Activated CD4-positive, alpha-beta memory T cell treated with anti-CD3 and anti-CD28 coated beads, Interleukin-2, amount 10 ng/mL, durations not matched to agents 7 days and 5 days (primary cell): ENCODE results near the gene EXOC6B. TPM values are rescaled to one million over a fixed set of nuclear protein-coding genes. Genes with fewer than 3 reads are reported as not detected.
"Not testable (repeated sequence)": the region's sequence is repeated elsewhere in the genome, so short reads cannot be mapped to it uniquely, and the experiment has no call there.

Source experiments
- CTCF ChIA-PET: fragments of 350-600 bp; sonication (Branson Sonifier 250); formaldehyde crosslinking; loops from one replicate; lab custom pipeline; 2021; ENCODE audit warnings: antibody characterized with exemption, inconsistent platforms; lab: Charles Lee
- POLR2A ChIA-PET: fragments of 350-600 bp; sonication (Branson Sonifier 250); formaldehyde crosslinking; loops from one replicate; lab custom pipeline; 2021; ENCODE audit warnings: antibody characterized with exemption; lab: Charles Lee
- DNase-seq: peaks from one replicate; pipeline ENCODE4 v3.0.0-alpha.2; 2020
- H3K27ac Mint-ChIP-seq: one replicate; pipeline ENCODE4 v1.8.0; 2021; ENCODE audit warnings: mild to moderate bottlenecking, mixed read lengths
- H3K27me3 Mint-ChIP-seq: one replicate; pipeline ENCODE4 v1.8.0; 2021; ENCODE audit warnings: mixed read lengths
- H3K36me3 Mint-ChIP-seq: one replicate; pipeline ENCODE4 v1.8.0; 2021; ENCODE audit warnings: low read depth, mixed read lengths
- H3K4me1 Mint-ChIP-seq: one replicate; pipeline ENCODE4 v1.8.0; 2021; ENCODE audit warnings: mixed read lengths
- H3K4me3 Mint-ChIP-seq: one replicate; pipeline ENCODE4 v1.8.0; 2021; ENCODE audit warnings: mild to moderate bottlenecking, mixed read lengths
- H3K9me3 Mint-ChIP-seq: one replicate; pipeline ENCODE4 v1.8.0; 2021; ENCODE audit warnings: mixed read lengths
- total RNA-seq, 2 experiments: library from RNA; stranded (reverse); gene quantifications; one replicate each; pipeline ENCODE4 v1.2.3, GENCODE V29; 2021

EXOC6B gene
- total RNA-seq, 2 experiments from 2014 or later: 18.7 to 24.2 TPM

GRCh38 chr2:72678024-72678423 lies 147.8 kb downstream of the EXOC6B start:
- Mint-ChIP-seq H3K9me3 (no peaks in the 10 kb centered on the region), H3K27ac (no peak overlapping the region), H3K4me3 (no peak overlapping the region), H3K4me1 (no peaks in the 10 kb centered on the region), H3K27me3 (no peaks in the 10 kb centered on the region), H3K36me3 (no peaks in the 10 kb centered on the region)
- DNase-seq: no peak
- ChIA-PET CTCF (no interaction called here), POLR2A (no interaction called here)

GRCh38 chr2:72676341-72677025 lies 149.3 kb downstream of the EXOC6B start:
- POLR2A ChIA-PET: no interaction called here
- CTCF ChIA-PET: no interaction called here
- Mint-ChIP-seq H3K4me1 (no peaks in the 10 kb centered on the region), H3K27ac (no peak overlapping the region), H3K9me3 (no peaks in the 10 kb centered on the region), H3K36me3 (no peaks in the 10 kb centered on the region), H3K4me3 (no peak overlapping the region), H3K27me3 (no peaks in the 10 kb centered on the region)
- DNase-seq: no peak

- H3K9me3 Mint-ChIP-seq: no peaks in the 10 kb centered on the region
- CTCF ChIA-PET: no interaction called here
- no peaks in the 10 kb centered on the region for H3K27me3 Mint-ChIP-seq
- POLR2A ChIA-PET: no interaction called here
- no peaks in the 10 kb centered on the region for H3K4me1 Mint-ChIP-seq
- no peak overlapping the region for H3K27ac Mint-ChIP-seq
- H3K36me3 Mint-ChIP-seq: no peaks in the 10 kb centered on the region
- H3K4me3 Mint-ChIP-seq: no peak overlapping the region
- no peak for DNase-seq
Observed at GRCh38 chr2:72674982-72675915, 150.6 kb downstream of the EXOC6B start.

GRCh38 chr2:72673279-72673678 lies 152.6 kb downstream of the EXOC6B start:
- Mint-ChIP-seq H3K36me3 (no peaks in the 10 kb centered on the region), H3K27ac (no peak overlapping the region), H3K27me3 (no peaks in the 10 kb centered on the region), H3K4me3 (no peak overlapping the region), H3K9me3 (no peaks in the 10 kb centered on the region), H3K4me1 (no peaks in the 10 kb centered on the region)
- CTCF ChIA-PET: no interaction called here
- POLR2A ChIA-PET: no interaction called here
- DNase-seq: no peak

- H3K9me3 Mint-ChIP-seq: peaks cover 19% of the 10 kb centered on the region
- no peaks in the 10 kb centered on the region for H3K4me1 Mint-ChIP-seq
- peaks cover 5% of the 10 kb centered on the region for H3K36me3 Mint-ChIP-seq
- POLR2A ChIA-PET: no interaction called here
- CTCF ChIA-PET: no interaction called here
- H3K4me3 Mint-ChIP-seq: no peak overlapping the region
- no peaks in the 10 kb centered on the region for H3K27me3 Mint-ChIP-seq
- DNase-seq: no peak
- H3K27ac Mint-ChIP-seq: no peak overlapping the region
Observed at GRCh38 chr2:72669121-72669520, 156.7 kb downstream of the EXOC6B start.

- no peaks in the 10 kb centered on the region for H3K27me3 Mint-ChIP-seq
- no peak overlapping the region for H3K4me3 Mint-ChIP-seq
- POLR2A ChIA-PET: no interaction called here
- no peak for DNase-seq
- peaks cover 19% of the 10 kb centered on the region for H3K9me3 Mint-ChIP-seq
- H3K27ac Mint-ChIP-seq: no peak overlapping the region
- H3K36me3 Mint-ChIP-seq: peaks cover 5% of the 10 kb centered on the region
- no peaks in the 10 kb centered on the region for H3K4me1 Mint-ChIP-seq
- CTCF ChIA-PET: no interaction called here
Observed at GRCh38 chr2:72668647-72669046, 157.2 kb downstream of the EXOC6B start.

- ChIA-PET CTCF (no interaction called here), POLR2A (no interaction called here)
- no peak for DNase-seq
- H3K27me3 Mint-ChIP-seq: no peaks in the 10 kb centered on the region
- no peak overlapping the region for H3K27ac Mint-ChIP-seq
- H3K9me3 Mint-ChIP-seq: peaks cover 19% of the 10 kb centered on the region
- peaks cover 5% of the 10 kb centered on the region for H3K36me3 Mint-ChIP-seq
- no peaks in the 10 kb centered on the region for H3K4me1 Mint-ChIP-seq
- no peak overlapping the region for H3K4me3 Mint-ChIP-seq
Observed at GRCh38 chr2:72665448-72665847, 160.4 kb downstream of the EXOC6B start.

GRCh38 chr2:72661985-72662384 lies 163.8 kb downstream of the EXOC6B start:
- Mint-ChIP-seq H3K9me3 (peaks cover 9% of the 10 kb centered on the region), H3K4me3 (no peak overlapping the region), H3K4me1 (no peaks in the 10 kb centered on the region), H3K27me3 (no peaks in the 10 kb centered on the region), H3K27ac (no peak overlapping the region), H3K36me3 (no peaks in the 10 kb centered on the region)
- ChIA-PET CTCF (no interaction called here), POLR2A (no interaction called here)
- DNase-seq: no peak

GRCh38 chr2:72649810-72650209 lies 176.0 kb downstream of the EXOC6B start:
- no peak overlapping the region for H3K27ac Mint-ChIP-seq
- H3K27me3 Mint-ChIP-seq: no peaks in the 10 kb centered on the region
- ChIA-PET POLR2A (no interaction called here), CTCF (no interaction called here)
- no peak for DNase-seq
- no peaks in the 10 kb centered on the region for H3K36me3 Mint-ChIP-seq
- H3K9me3 Mint-ChIP-seq: peaks cover 16% of the 10 kb centered on the region
- no peak overlapping the region for H3K4me3 Mint-ChIP-seq
- no peaks in the 10 kb centered on the region for H3K4me1 Mint-ChIP-seq

GRCh38 chr2:72641221-72641620 lies 184.6 kb downstream of the EXOC6B start:
- H3K4me1 Mint-ChIP-seq, DNase-seq, POLR2A ChIA-PET, H3K36me3 Mint-ChIP-seq, H3K4me3 Mint-ChIP-seq, H3K27me3 Mint-ChIP-seq, CTCF ChIA-PET, H3K27ac Mint-ChIP-seq: not testable (repeated sequence)
- H3K9me3 Mint-ChIP-seq: peaks cover 22% of the 10 kb centered on the region

- no peak overlapping the region for H3K4me3 Mint-ChIP-seq
- ChIA-PET POLR2A (no interaction called here), CTCF (no interaction called here)
- H3K27ac Mint-ChIP-seq: no peak overlapping the region
- no peak for DNase-seq
- no peaks in the 10 kb centered on the region for H3K27me3 Mint-ChIP-seq
- H3K36me3 Mint-ChIP-seq: no peaks in the 10 kb centered on the region
- H3K4me1 Mint-ChIP-seq: no peaks in the 10 kb centered on the region
- peaks cover 5% of the 10 kb centered on the region for H3K9me3 Mint-ChIP-seq
Observed at GRCh38 chr2:72638600-72639211, 187.1 kb downstream of the EXOC6B start.

- Mint-ChIP-seq H3K4me1 (no peaks in the 10 kb centered on the region), H3K27me3 (no peaks in the 10 kb centered on the region), H3K36me3 (no peaks in the 10 kb centered on the region), H3K4me3 (no peak overlapping the region), H3K9me3 (peaks cover 3% of the 10 kb centered on the region), H3K27ac (no peak overlapping the region)
- no peak for DNase-seq
- CTCF ChIA-PET: no interaction called here
- POLR2A ChIA-PET: no interaction called here
Observed at GRCh38 chr2:72636210-72636609, 189.6 kb downstream of the EXOC6B start.

- no peak overlapping the region for H3K4me3 Mint-ChIP-seq
- H3K36me3 Mint-ChIP-seq: no peaks in the 10 kb centered on the region
- H3K4me1 Mint-ChIP-seq: no peaks in the 10 kb centered on the region
- no peak overlapping the region for H3K27ac Mint-ChIP-seq
- DNase-seq: no peak
- H3K9me3 Mint-ChIP-seq: no peaks in the 10 kb centered on the region
- no peaks in the 10 kb centered on the region for H3K27me3 Mint-ChIP-seq
- ChIA-PET POLR2A (no interaction called here), CTCF (no interaction called here)
Observed at GRCh38 chr2:72630767-72631166, 195.1 kb downstream of the EXOC6B start.
